RPMI7951 (cell line): ENCODE measurements around the gene FHAD1. TPM values are rescaled to one million over a fixed set of nuclear protein-coding genes. Genes with fewer than 3 reads are reported as not detected.

ENCODE experiments used
- DNase-seq: peaks from one replicate; pipeline ENCODE4 v3.0.0-alpha.2; 2012; ENCODE audit warnings: low read depth
- total RNA-seq: library from RNA; depleted of rRNA; stranded (reverse); fragments of >200 nt; shearing (Covaris generic); gene quantifications from 2 replicates; pipeline ENCODE4 v1.2.3, GENCODE V29; 2014

Gene FHAD1
- total RNA-seq, 1 experiment from 2014 or later, result 6.8 TPM

- DNase-seq, result peak; percentile 85
Measured at GRCh38 chr1:15326691-15327588, 79.9 kb downstream of the FHAD1 start.

- peak; percentile 84 for DNase-seq
Measured at GRCh38 chr1:15328351-15329103, 81.5 kb downstream of the FHAD1 start.

DNA sequence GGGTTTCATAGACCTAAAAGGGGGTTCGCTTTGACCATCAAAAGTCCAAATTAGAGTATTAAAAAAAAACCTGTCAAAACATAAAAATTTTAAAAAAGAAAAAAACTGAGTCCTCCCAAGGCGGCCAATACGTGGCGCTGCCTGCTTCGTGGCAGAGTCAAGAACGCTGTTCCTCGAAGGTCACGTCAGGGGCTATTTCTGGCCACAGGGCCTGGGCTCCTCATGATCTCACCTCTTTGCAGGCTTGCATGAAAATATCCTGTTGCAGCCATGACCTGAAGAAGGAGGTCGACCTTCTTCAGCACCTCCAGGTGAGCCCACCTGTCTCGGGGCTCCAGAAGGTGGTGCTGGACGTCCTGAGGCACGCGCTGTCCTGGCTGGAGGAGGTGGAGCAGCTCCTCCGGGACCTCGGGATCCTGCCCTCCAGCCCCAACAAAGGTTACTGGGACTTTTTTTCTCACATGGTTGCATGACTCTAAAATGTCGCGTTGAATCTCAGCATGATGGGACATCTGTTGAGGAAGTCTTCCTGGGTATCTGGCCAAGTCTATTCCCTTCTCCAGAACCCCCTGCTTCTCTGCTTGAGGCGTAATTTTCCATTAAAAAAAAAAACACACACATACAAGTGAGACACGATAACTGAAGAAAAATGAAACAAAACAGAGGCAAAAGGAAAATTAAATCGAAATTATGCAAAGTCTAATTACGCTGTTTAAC lies 82.2 kb downstream of the FHAD1 start:
- DNase-seq, result peak; percentile 57

DNA sequence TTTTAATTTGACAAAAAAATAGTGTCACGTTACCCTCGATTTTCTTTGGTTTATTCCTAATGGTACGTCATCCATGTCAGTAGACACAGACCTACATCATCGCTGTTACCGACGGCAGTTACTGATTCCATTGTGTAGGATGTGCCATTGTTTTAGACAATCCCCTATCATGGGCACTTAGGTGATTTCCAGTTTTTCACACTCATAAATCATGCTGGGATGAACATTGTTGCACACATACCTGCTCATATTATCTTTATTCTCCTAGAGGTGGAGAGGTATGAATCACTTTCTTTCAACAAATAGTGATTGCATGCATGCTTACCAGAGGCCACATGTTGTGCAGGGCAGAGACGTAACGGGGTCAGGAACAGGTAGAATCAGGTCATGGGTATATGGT lies 83.0 kb downstream of the FHAD1 start:
- DNase-seq, result no peak

- no peak for DNase-seq
Measured at GRCh38 chr1:15331180-15331579, 84.2 kb downstream of the FHAD1 start.

DNA sequence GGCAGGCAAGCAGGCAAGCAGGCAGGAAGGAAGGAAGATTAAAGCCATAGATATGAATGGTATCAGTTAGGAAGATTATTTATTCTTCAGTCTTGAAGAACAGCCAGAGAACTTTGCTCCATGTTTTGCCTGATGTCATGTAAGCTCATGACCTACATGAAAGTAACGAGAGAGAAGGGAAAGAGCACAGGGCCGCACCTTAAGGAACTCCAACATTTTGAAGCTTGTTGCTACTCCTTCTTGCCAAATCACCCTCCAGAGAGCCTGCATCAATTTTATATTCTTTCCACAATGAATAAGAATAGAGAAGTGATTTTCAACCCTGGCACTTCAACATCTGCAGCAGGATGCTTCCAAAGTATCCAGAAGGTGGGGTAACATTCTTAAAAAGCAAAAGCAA lies 84.7 kb downstream of the FHAD1 start:
- no peak for DNase-seq

- DNase-seq, result peak; percentile 23
Measured at GRCh38 chr1:15332525-15332924, 85.5 kb downstream of the FHAD1 start.

- no peak for DNase-seq
Measured at GRCh38 chr1:15332952-15333715, 86.1 kb downstream of the FHAD1 start.

- no peak for DNase-seq
Measured at GRCh38 chr1:15334995-15335394, 88.0 kb downstream of the FHAD1 start.

GRCh38 chr1:15336866-15337265 lies 89.8 kb downstream of the FHAD1 start:
- peak; percentile 17 for DNase-seq

GRCh38 chr1:15337656-15338402 lies 90.8 kb downstream of the FHAD1 start:
- DNase-seq, result peak; percentile 97

DNA sequence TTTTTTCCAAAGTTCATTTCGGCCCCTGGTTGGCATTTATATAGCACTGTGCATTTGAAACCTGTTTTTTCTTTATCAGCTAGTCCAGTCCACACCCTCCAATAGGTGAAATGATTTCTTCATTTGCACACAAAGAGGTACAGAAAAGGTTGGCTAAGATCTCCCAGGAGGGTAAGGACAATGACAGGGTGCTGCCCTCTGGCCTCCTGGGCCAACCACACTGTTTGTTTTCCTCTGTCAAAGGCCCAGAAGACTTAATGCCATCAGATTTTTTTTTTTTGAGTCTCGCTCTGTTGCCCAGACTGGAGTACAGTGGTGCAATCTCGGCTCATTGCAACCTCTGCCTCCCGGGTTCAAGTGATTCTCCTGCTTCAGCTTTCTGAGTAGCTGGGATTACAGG lies 92.5 kb downstream of the FHAD1 start:
- DNase-seq, result no peak

DNA sequence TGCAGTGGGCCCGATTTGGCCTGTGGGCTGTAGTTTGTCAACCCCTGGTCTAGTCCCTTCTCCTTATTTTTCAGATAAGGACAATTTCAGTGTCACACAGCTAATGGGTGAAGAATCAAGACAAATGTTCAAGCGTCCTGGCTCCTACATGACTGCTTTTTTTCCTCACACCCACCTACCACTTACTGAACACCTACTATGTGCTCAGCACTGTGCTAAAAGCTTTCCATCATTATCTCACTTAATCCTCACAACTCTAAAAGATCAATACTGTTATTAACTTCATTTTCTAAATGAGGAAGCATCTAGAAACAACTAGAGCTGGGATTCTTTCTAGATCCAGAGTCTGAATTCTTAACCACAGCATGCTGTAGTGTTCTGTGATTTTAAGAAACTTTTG lies 94.2 kb downstream of the FHAD1 start:
- no peak for DNase-seq

GRCh38 chr1:15341634-15342407 lies 94.8 kb downstream of the FHAD1 start:
- peak; percentile 69 for DNase-seq

DNA sequence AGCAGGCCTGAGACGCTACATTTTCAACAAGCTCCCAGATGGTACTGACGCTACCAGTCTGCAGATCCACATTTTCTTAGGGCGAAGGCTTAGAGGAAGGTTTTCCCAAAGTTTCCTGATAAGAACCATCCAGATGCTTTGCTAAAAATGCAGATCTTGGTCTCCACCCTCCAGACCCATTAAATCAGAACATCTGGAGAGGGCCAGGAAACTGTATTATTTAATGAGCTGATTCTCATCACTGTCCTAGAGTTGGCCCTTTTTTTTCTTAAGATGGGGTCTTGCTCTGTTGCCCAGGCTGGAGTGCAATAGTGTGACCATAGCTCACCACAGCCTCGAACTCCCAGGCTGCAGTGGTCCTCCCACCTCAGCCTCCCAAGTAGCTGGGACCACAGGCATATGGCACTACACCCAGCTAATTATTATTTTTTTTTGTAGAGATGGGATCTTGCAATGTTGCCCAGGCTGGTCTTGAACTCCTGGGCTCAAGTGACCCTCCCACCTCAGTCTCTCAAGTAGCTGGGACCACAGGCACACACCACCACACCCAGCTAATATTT lies 95.5 kb downstream of the FHAD1 start:
- DNase-seq, result no peak

DNA sequence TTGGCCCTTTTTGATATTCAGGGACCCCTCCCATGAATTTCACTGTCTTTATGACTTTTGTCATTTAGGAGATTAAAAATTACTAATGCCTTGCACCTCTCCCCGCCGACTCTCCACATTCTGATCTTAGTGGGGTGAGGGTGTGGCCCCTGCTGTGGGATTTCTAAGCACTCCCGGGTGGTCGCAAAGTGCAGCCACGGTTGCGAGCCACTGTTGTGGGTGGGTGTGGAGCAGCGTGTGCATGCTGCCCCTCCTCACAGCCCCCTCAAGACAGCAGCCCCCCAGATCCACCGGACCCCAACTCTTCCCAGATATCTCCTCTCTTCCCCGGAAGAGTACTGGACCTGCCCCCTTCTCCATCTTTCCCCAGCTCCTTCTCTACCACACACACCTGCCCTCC lies 96.1 kb downstream of the FHAD1 start:
- no peak for DNase-seq

DNA sequence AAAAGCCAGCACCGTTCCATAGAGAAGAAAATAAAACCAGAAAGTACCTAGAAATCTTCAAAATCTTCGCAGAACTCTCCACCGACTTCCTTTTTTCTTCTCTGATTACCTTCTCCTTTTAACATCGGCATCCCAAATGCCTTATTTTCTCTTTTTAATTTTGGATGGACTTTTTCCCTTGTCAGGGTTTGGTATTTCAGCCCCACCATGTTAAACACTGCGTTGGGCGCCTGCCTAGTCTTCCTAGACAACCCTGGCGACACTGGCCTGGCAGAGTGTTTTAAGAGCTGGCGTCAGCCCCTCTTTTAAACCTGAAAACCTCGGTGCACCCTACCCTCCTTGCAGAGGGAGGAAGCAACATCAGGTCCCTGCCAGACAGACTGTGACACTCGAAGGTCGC lies 96.7 kb downstream of the FHAD1 start:
- DNase-seq, result peak; percentile 52

- DNase-seq, result no peak
Measured at GRCh38 chr1:15344380-15344779, 97.4 kb downstream of the FHAD1 start.

GRCh38 chr1:15344800-15345704 lies 98.0 kb downstream of the FHAD1 start:
- no peak for DNase-seq
